GM21390 (cell line): ENCODE results near the gene TIMD4.

ENCODE experiments used
- ATAC-seq: cut with Tn5 transposase; IDR thresholded peaks from one replicate; pipeline ENCODE4 v1.9.1; 2021; ENCODE audit not compliant: unreplicated experiment

Gene TIMD4

DNA sequence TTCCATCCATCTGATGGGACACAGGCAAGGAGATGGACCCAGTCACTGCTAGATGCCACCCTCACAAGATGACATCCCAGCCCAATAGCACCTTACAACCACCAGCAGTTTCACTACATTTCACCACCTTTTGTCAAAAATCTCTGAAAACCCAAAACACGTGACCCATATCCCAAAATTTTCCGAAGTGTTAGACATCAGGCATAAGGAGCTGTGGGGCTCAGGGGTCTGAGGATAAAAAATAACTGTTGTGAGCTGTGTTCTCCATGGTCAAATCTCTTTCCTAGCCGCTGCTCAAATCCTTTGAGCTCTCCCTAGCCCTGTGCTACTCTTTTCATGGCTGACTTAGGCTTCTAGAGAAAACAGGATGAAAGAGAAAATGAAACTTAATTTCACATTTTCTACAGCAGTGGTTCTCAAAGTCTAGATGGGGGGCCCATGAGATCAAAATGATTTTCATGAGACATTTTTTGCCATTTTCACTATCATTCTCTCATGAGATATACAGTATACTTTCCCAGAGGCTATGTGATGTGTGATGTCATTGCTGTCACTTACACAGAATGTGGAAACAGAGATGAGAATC lies 40.7 kb downstream of the TIMD4 start:
- peak; percentile 57 for ATAC-seq

- peak; percentile 45 for ATAC-seq
Measured at GRCh38 chr5:156920861-156921431, 42.1 kb downstream of the TIMD4 start.

DNA sequence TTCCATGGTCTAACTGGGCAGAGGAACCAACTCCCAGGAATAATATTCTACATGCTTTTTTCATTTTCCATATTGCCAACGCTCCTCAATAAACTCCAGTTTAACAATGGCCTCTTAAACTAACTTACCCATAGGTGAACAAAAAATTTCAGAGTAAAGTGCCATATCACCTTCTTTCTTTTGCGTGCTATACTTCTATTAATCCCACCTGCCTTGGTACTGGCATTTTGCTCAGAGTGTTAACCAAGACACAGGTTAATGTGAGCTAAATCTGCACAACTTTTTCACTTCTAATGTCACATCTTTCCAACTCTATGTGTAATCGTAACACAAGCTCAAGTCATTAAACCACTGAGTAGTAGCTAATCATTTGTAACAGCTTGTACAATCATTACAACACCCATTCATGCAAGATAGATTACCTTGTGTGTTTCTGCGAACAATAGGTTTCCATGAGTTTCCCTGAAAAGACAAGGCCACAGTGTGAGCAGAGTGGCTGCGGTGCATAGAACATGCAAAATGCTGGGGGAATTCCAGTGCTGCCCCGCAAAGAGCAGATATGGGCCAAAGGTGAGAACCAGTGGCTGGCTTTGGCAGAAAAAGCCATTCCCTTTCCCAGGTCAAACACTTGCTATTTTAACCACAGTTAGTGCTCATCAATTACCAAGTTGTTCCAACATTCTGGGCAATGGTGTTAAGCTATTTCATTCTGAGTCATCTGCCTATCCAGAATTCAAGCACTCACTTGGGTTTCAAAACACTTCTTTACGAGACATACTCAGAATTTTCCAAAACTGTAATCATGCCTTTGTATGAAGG lies 42.8 kb downstream of the TIMD4 start:
- peak; percentile 44 for ATAC-seq

DNA sequence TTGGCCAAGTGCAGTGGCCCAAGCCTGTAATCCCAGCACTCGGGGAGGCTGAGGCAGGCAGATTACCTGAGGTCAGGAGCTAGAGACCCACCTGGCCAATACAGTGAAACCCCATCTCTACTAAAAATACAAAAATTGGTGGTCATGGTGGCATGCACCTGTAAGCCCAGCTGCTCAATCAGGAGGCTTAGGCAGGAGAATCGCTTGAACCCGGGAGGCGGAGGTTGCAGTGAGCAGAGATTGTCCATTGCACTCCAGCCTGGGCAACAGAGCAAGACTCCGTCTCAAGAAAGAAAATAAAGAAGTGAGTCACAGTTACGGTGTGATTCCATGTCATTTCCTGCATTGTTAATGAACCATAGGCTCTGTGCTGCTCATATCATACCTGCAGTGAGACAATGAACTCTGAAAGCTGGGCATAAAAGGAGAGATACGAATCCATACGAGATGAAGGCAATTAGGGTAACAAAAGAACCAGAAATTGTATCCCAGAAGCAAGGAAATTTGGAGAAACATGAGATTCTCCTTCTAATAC lies 44.6 kb downstream of the TIMD4 start:
- ATAC-seq: no peak

DNA sequence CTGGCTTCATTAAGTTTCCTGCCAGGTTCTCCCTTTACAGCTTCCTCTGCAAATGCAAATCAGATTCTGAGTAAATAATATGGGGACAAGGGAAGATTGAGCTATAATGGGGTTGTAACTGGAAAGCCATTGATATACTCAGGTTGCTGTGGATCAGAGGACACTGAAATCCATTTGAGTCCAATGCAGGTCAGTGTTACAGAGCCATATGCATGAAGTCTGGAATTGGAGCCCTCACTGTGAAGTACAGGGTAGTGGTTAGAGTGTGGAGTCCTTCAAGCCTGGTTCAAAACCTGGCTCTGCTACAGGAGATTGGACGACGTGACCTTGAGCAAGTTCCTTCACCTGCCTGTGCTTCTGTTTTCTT lies 48.7 kb downstream of the TIMD4 start:
- ATAC-seq: peak; percentile 6

DNA sequence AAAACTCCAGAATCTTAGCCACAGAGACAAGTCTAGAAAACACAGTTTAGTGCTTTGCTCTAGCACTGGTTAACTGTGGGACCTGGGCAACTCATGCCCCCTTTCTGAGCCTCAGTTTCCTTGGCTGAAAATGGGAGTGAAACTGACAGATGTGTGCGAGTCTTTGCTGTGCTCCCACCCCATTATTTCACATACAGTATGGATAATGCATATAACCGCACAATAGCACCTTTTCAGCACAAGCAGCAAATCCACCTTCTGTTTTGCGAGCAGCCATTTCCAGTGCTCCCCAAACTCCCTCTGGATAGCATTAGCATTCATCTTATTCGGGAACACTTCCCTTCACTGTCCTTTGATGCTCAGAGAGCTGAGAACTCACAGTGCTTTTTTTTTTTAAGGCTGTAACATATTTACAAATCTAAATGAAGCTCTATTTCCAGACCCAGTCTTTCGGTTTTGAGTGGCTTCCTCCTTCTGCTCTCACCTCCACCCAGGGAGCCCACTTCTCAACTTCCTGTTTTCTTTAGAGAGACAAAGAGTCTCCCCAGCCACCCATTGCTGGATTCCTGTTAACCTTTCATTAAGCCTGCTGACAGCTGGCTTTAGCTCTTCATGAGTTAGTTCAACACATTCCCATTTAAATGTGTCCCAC lies 49.2 kb downstream of the TIMD4 start:
- peak; percentile 94 for ATAC-seq

GRCh38 chr5:156913355-156913718 lies 49.7 kb downstream of the TIMD4 start:
- ATAC-seq: no peak

DNA sequence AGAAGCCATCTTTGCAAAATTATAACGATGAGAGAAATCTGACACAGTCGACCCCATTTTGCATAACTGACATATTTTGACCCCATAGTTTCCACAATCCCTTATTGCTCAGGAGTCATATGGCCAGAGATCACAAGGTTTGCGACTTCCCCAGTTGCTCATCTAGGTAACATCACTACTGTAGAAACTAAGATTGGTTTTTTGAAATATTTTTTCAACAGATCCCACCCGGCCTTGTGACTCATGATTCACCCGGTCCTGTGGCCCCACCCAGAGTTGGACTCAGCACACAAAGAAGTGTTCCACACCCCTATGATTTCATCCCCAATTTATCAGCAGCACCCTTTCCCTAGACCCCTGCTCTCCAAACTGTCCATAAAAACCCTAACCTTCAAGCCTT lies 50.2 kb downstream of the TIMD4 start:
- ATAC-seq: no peak

DNA sequence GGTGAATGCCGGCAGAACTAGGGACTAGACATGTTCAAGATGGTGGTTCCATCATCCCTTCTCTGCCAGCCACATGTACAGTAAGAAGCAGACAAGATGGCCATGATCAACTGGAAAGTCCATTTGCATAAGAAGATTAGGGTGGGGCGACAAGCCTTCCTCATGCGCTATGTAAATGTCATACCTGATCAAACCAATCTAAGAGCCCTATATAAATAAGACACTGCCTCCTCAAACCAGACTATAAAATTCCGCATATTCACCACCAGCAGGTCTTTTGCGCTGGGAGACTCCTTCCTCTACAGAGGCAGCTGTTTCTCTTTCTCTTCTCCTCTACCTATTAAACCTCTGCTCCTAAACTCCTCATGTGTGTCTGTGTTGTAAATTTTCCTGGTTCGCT lies 53.8 kb downstream of the TIMD4 start:
- ATAC-seq: no peak

DNA sequence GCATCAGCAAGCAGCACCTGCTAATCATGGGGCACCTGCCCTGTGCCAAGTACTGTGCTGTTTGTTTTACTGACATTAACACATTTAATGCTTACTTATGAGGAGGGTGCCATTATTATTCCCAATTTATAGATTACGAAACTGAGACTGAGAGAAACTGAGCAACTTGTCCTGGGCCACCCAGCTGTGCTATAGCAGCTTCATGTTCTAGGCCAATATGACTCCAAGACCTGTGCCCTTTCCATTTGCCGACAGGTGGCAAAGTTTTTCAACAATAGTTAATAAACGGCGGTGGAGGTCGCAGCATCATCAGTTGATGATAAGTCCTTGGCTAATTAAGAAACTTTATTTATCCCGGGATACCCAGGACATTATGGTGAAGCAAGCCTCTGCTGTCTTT lies 55.4 kb downstream of the TIMD4 start:
- ATAC-seq: no peak

DNA sequence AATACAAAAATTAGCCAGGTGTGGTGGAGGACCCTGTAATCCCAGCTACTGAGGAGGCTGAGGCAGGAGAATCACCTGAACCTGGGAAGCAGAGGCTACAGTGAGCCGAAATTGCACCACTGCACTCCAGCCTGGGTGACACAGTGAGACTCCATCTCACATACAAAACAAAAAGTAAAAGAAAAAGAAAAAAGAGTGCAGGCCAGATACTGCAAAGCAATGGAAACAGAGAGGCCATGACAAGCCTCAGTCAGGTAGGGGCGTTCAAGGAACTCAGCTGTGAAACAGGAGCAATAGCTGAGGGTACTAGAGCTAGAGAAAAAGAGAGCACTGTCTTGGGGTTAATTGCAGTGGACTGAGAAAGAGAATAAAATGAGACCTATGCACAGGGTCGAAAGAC lies 56.2 kb downstream of the TIMD4 start:
- ATAC-seq: no peak

DNA sequence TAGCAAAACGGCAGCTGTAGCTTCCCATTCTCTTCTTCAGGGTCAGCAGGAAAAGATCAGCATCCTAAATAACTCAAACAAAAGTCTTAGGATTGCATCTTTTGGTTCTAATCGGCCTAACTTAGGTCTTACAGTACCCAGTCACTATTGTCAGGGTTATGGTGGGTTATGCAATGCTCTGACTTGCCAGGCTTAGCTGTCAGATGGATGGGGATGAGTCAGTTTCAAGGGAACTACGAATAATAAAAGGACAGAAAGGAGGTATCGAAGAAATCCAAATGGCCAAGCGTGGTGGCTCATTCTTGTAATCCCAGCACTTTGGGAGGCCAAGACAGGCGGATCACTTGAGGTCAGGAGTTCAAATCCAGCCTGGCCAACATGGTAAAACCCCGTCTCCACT lies 66.5 kb downstream of the TIMD4 start:
- ATAC-seq: no peak

GRCh38 chr5:156893517-156893916 lies 69.5 kb downstream of the TIMD4 start:
- peak; percentile 74 for ATAC-seq

DNA sequence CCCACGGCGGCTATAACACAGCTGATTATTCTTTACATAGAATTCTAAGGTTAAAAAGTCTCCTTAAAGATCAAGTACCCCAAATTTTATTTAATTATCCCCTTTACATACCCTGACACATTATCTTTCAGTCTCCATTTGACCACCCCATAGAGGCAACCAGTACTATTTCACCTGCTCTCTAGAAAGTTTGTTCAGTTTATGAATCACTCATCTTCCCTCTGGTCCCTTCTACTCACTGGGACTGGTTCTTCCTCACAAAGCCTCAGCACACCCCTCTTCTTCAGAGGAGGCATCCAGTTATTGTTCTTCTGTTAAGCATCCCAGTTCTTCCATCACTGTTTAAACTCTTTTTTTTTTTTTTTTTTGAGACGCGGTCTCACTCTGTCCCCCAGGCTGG lies 70.2 kb downstream of the TIMD4 start:
- no peak for ATAC-seq

- ATAC-seq: no peak
Measured at GRCh38 chr5:156892223-156892622, 70.8 kb downstream of the TIMD4 start.

- ATAC-seq: no peak
Measured at GRCh38 chr5:156888520-156888919, 74.5 kb downstream of the TIMD4 start.

DNA sequence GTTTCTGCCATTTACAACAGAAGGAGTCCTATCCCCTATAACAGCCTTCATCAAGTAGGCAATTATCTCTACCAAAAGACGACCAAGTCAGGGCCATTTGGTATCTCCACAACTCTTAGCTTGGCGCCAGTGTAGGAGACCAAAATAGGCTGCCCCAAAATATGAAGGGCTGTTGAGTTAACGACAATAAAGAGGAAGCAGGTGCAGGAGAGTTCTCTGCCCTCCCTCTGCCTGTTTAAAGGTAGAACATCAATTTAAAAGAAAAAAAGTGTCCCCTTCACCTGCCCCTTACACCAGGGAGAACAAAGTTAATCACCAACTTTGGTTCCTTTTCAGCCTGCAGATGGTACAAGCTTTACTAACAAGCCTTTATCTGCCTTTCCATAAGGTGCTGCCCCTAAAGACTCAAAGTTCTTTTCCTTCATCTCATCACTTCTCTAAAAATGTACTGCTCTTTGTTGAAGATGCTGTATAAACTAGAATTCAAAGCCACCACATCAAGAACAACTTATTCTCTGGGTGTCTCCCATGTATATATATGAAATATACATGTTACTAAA lies 79.6 kb downstream of the TIMD4 start:
- ATAC-seq: no peak

GRCh38 chr5:156879665-156880285 lies 83.3 kb downstream of the TIMD4 start:
- peak; percentile 96 for ATAC-seq

- no peak for ATAC-seq
Measured at GRCh38 chr5:156871212-156871611, 91.8 kb downstream of the TIMD4 start.

GRCh38 chr5:156870498-156870839 lies 92.6 kb downstream of the TIMD4 start:
- ATAC-seq: no peak
